Stimulated activated naive CD8-positive, alpha-beta T cell treated with anti-CD3 and anti-CD28 coated beads, Interleukin-15, Interleukin-2, amounts not matched to agents 100 U/mL and 50 U/mL, for 24 hours (primary cell): ENCODE results near the gene SHISAL1.

Experiments used
- ATAC-seq: fragments of 150-1000 bp; cut with Tn5 transposase; one replicate; pipeline ENCODE4 v1.10.0; 2021
- DNase-seq: peaks from one replicate; pipeline ENCODE4 v3.0.0; 2021

SHISAL1 gene

GRCh38 chr22:44207981-44208317, 104.8 kb downstream of the SHISAL1 start:
- no peak for DNase-seq
- no peak for ATAC-seq

DNA sequence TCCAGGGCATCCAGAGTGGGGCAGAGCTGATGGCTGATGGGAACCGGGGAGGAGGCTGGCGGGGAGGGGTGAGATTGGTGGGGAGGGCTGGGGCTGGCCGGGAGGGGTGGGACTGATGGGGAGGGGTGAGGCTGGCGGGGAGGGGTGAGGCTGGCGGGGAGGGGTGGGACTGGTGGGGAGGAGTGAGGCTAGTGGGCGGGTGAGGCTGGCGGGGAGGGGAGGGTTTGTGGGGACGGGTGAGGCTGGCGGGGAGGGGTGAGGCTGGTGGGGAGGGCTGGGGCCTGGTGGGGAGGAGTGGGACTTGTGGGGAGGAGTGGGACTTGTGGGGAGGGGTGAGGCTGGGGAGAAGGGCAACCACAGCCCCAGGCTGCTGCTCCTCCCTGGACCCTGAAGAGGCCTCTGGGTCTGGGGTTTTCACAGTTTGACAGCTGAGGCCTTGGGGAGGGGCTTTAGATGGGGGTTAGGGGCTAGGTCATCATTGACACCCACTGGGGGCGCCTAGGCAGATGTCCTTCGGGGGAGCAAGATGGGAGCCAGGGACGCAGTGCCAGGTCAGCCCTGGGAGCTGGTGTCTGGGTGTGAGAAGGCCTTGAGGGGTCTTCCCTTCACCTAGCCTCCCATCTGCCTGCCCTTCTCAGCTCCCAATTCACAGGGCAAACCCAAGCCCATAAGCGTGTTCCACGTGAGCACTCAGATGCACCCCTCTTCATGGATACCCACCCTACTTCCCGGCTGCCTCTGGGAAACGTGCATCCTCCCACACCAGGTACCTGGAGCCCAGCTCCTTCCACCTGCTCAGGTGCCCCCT, 105.4 kb downstream of the SHISAL1 start:
- ATAC-seq (no peak), DNase-seq (no peak)

GRCh38 chr22:44206696-44207095, 106.1 kb downstream of the SHISAL1 start:
- ATAC-seq = no peak
- DNase-seq = no peak

GRCh38 chr22:44206330-44206645, 106.5 kb downstream of the SHISAL1 start:
- DNase-seq (no peak), ATAC-seq (no peak)

GRCh38 chr22:44205516-44206329, 107.0 kb downstream of the SHISAL1 start:
- no peak for DNase-seq
- ATAC-seq = no peak

- DNase-seq = no peak
- no peak for ATAC-seq
Measured at GRCh38 chr22:44204739-44205515, 107.8 kb downstream of the SHISAL1 start.

DNA sequence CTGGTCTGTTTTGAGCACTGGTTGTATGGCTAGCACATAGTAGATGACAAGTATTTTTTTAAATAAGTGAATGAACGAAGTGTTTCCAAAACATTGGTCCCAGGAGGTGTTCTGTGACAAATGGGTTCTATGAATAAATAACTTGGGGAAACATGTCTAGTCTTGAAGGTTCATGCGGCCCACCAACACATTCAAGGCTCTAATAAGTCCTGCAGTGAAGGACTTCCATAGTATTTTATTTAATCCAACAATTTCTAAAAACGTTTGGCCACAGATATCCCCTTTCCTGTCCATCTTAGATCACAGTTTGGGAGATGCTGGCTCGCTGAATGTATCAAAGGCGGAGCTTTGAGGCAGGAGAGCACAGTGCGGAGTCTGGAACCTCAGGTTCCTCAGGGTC, 109.5 kb downstream of the SHISAL1 start:
- DNase-seq (no peak), ATAC-seq (no peak)

- DNase-seq (no peak), ATAC-seq (no peak)
Measured at GRCh38 chr22:44202261-44202789, 110.4 kb downstream of the SHISAL1 start.

DNA sequence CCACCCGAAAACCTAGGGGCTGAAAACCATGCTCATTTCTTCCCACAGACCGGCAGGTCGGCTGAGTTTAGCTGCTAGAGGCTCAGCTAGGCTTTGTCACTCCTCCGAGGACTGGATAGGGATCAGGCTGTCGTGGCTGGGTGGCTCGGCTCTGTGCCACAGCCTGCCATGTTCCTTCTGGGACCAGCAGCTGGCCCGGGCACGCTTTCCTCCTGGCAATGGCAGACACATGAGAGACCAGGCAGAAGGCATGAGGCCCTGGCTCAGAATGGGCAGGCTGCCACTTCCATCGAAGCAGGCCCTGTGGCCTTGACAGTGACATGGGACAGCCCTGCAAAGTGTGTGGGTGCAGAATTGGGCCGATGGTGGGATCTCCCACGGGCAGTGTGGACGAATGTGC, 111.1 kb downstream of the SHISAL1 start:
- DNase-seq = no peak
- ATAC-seq = no peak

DNA sequence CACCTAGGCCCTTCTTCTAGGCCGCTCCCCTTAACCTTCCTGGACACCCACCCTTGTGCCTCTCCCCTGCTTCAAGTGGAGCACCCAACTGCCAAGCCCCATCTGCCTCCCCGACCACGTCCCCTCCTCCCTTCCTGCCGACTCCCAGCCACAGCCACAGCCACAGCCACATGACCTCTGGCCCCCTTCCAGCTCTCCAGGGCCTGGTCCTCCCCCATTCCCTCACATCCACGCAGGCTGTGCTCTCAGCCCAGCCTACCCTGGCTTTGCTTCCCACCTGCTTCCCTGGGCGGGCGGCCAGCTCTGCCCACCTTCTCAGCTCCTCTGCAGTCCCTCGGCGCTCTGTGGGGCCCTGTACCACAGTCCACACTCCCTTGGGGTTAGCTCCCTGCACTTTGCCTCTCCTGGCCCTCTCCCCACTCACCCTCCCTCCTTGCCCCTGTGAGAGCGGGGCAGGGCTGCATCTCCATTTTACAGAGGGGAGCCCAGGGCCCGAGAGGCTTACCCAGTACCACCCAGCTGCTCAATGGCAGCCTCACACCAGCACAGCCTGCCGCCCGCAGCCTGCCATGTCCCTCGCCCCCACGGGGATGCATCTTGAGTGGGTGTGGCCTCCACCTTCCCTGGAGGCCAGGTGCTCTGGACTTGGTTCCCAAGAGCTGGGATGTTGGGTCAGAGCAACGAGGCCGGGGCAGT, 111.7 kb downstream of the SHISAL1 start:
- no peak for DNase-seq
- no peak for ATAC-seq

- DNase-seq (no peak), ATAC-seq (no peak)
Measured at GRCh38 chr22:44200451-44200850, 112.3 kb downstream of the SHISAL1 start.

GRCh38 chr22:44199866-44200265, 112.9 kb downstream of the SHISAL1 start:
- ATAC-seq (no peak), DNase-seq (no peak)

DNA sequence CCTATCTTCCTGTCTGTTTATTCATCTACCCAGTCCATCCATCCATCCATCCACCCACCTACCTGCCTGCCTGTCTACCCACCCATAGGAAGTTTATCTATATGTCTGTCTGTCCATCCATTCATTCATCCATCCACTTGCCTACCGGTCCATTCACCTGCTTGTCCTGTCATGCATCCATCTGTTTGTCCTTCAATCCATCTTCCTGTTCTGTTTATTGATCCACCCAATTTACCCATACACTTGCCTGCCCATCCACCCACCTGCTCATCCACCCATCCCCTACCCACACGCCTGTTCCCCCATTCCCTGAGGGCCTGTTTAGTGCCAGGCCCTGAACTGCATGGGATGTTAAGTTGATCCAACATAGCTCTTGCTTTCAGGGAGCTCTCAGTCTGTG, 113.6 kb downstream of the SHISAL1 start:
- DNase-seq = no peak
- ATAC-seq = no peak

- DNase-seq = no peak
- ATAC-seq = no peak
Measured at GRCh38 chr22:44197271-44197670, 115.5 kb downstream of the SHISAL1 start.

- DNase-seq = no peak
- ATAC-seq = no peak
Measured at GRCh38 chr22:44196731-44197131, 116.0 kb downstream of the SHISAL1 start.

GRCh38 chr22:44196241-44196640, 116.5 kb downstream of the SHISAL1 start:
- no peak for ATAC-seq
- DNase-seq = no peak

- no peak for DNase-seq
- ATAC-seq = no peak
Measured at GRCh38 chr22:44195189-44195871, 117.4 kb downstream of the SHISAL1 start.

GRCh38 chr22:44194569-44194968, 118.2 kb downstream of the SHISAL1 start:
- DNase-seq (no peak), ATAC-seq (no peak)
